Liver (tissue), 3 donors: ENCODE measurements around the gene MYOF.

Experiments used
- ZBTB33 ChIP-seq: IDR thresholded peaks from 2 replicates; pipeline ENCODE4 v1.6.1; 2016; ENCODE audit warnings: antibody characterized with exemption
- TF ChIP-seq, protein P1 (sequence below): fragments of 150-350 bp; IDR thresholded peaks from 2 replicates; pipeline ENCODE4 v1.5.1; 2017; ENCODE audit warnings: improper control_type of control experiment, low read depth, low read length; ENCODE audit not compliant: missing input control
- TF ChIP-seq, protein P2 (sequence below): IDR thresholded peaks from 2 replicates; pipeline ENCODE4 v1.6.1; 2016; ENCODE audit warnings: antibody characterized with exemption
- donor health status: healthy.
- donor health status: healthy.

- no peak for TF ChIP-seq ZBTB33
- TF ChIP-seq, protein P1, sequence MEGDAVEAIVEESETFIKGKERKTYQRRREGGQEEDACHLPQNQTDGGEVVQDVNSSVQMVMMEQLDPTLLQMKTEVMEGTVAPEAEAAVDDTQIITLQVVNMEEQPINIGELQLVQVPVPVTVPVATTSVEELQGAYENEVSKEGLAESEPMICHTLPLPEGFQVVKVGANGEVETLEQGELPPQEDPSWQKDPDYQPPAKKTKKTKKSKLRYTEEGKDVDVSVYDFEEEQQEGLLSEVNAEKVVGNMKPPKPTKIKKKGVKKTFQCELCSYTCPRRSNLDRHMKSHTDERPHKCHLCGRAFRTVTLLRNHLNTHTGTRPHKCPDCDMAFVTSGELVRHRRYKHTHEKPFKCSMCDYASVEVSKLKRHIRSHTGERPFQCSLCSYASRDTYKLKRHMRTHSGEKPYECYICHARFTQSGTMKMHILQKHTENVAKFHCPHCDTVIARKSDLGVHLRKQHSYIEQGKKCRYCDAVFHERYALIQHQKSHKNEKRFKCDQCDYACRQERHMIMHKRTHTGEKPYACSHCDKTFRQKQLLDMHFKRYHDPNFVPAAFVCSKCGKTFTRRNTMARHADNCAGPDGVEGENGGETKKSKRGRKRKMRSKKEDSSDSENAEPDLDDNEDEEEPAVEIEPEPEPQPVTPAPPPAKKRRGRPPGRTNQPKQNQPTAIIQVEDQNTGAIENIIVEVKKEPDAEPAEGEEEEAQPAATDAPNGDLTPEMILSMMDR, result no peak
- TF ChIP-seq, protein P2, sequence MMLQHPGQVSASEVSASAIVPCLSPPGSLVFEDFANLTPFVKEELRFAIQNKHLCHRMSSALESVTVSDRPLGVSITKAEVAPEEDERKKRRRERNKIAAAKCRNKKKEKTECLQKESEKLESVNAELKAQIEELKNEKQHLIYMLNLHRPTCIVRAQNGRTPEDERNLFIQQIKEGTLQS, result no peak
Measured at GRCh38 chr10:93462881-93463280, 19.3 kb downstream of the MYOF start.
